ENCODE data around the gene XPNPEP2. TPM values are rescaled to one million over a fixed set of nuclear protein-coding genes. Genes with fewer than 3 reads are reported as not detected.

Gene XPNPEP2
- total RNA-seq, 2 donors from 2014 or later, result 11.9 to 22.6 TPM

DNA sequence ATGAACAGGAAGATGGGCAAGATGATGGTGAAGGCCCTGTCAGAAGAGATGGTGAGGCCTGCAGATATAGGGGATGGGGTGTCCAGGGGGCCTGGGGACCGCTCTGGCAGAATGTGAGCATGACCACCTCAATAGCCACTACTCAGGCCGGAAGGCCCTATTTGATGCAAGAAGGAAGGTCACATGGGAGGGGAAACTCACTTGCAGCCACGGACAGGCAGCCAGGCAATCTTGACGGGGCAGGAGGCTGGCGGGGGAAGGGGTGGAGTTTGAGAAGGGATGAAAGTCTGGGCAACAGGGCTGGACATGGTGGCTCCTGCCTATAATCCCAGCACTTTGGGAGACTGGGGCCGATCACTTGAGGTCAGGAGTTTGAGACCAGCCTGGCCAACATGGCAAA lies 49.7 kb downstream of the XPNPEP2 start:
- DNase-seq (no peak), ATAC-seq (no peak)
- intact Hi-C loops (cut with DNase I, micrococcal nuclease), result no loop called here

- ATAC-seq, result no peak
- intact Hi-C loops (cut with DNase I, micrococcal nuclease), result no loop called here
- DNase-seq, result no peak
Measured at GRCh38 chrX:129790146-129790545, 51.4 kb downstream of the XPNPEP2 start.

DNA sequence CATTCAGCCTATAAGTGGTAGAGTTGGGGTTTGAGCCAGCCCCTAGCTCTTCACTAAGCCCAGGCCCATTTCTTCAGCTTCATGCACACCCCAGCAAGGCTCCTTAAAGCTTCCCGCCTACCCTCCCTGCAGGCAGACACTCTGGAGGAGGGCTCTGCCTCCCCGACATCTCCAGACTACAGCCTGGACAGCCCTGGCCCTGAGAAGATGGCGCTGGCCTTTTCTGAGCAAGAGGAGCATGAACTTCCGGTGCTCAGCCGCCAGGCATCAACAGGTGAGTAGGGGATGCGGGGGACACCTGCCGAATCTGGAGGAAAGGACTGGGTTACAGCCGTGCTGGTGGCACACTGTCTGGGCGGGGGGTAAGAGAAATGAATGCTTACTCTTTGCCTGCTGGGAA lies 52.0 kb downstream of the XPNPEP2 start:
- intact Hi-C loops (cut with DNase I, micrococcal nuclease), result no loop called here

DNA sequence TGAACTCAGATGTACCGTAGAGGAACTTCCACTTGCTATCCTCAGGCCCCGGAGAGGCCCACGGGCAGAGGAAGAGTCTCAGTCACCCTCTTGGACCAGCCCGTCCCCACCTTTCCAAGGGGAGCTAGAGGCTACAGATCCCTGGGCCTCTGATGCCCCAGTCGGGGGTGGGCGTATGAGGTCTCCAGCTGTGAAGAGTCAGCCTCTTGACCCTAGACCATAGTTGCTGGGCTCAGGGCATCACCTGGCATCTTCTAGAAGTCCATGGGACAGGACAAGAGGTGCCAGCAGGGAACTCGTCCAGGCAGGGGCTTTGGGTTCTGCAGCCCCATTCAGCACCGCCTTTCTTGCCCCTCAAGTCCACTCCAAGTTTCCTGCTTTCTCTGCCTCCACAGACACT lies 52.6 kb downstream of the XPNPEP2 start:
- intact Hi-C loops (cut with DNase I, micrococcal nuclease), result no loop called here
- DNase-seq, result no peak
- no peak for ATAC-seq

More for the DNA sequence above, 52.0 kb downstream of the XPNPEP2 start:
- no peak for ATAC-seq
- DNase-seq, result no peak

DNA sequence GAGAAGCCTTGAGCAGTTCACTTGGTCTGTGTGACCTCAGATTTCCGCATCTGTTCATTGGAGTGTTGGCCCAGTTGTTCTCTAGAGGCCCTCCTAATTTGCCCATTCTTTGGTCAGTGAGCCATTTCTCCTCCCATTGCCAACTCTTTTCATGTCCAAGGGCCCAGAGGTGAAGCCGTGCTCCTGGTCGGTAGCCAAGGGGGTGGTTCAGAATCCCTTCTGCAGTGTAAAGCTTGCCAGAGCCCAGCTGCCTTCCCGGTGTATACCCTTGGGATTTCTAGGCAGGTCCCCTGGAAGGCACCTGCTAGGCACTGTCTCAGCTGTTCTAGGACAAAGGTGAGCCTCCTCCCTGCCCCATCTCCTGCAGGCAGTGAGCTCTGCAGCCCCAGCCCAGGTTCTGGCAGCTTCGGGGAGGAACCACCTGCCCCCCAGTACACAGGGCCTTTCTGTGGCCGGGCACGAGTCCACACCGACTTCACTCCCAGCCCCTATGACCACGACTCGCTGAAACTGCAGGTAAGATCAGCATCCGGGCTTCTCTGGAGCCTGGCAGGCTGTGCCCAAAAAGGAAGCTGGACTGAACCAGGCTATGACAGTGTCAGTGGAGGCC lies 53.3 kb downstream of the XPNPEP2 start:
- intact Hi-C loops (cut with DNase I, micrococcal nuclease), result no loop called here
- ATAC-seq (peak; percentile 9), DNase-seq (no peak)

GRCh38 chrX:129792586-129793291 lies 54.0 kb downstream of the XPNPEP2 start:
- intact Hi-C loops (cut with DNase I, micrococcal nuclease), result no loop called here
- no peak for ATAC-seq
- no peak for DNase-seq

DNA sequence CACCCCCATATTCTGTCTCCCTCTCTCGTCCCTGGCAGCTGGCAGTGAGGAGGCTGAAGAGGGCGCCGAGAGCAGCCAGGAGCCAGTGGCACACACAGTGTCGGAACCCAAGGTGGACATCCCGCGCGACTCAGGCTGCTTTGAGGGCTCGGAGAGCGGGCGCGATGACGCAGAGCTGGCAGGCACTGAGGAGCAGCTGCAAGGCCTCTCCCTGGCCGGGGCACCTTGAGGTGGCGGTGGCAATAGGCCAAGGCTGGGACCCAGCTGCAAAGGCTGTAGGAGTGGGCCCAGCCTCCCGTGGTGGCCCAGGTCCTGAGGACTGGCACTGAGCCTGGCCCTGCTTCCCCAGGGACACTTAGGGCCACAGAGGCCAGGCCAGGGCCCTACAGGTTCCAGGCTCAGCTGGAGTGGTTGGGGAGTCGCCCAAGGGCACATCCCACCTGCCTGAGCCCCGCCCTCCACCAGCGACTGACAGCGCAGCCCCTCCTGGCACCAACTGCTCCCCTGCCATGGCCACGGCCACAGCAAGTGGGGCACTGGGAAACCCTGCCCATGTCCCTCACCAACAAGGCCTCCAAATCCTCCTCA lies 54.9 kb downstream of the XPNPEP2 start:
- DNase-seq (no peak), ATAC-seq (peak; percentile 8)
- intact Hi-C loops (cut with DNase I, micrococcal nuclease), result no loop called here

DNA sequence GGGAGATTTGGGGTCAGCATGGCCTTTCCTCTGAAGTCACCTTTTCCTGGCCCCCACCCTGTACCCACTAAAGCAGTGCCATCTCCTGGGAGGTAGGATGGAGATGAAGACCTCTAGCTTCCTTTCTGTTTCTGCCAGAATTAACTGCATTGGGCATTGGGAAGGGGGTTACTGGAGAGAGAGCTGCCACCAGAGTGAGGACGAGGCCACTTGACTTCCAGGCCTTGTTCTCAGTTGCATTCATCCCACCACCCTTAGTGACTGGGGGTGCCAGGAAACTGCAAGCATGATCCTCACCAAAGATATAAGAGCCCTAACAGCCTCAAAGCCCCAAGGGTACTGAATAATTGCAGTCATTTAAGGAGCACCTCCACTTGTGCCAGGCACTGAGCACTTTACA lies 56.8 kb downstream of the XPNPEP2 start:
- intact Hi-C loops (cut with DNase I, micrococcal nuclease), result no loop called here
- ATAC-seq, result no peak
- DNase-seq, result no peak

- no peak for ATAC-seq
- intact Hi-C loops (cut with DNase I, micrococcal nuclease), result no loop called here
- DNase-seq, result no peak
Measured at GRCh38 chrX:129797251-129797906, 58.6 kb downstream of the XPNPEP2 start.

GRCh38 chrX:129798456-129798855 lies 59.7 kb downstream of the XPNPEP2 start:
- intact Hi-C loops (cut with DNase I, micrococcal nuclease), result no loop called here
- DNase-seq, result no peak
- ATAC-seq, result no peak

- intact Hi-C loops (cut with DNase I, micrococcal nuclease), result no loop called here
- ATAC-seq, result no peak
- no peak for DNase-seq
Measured at GRCh38 chrX:129798888-129799287, 60.1 kb downstream of the XPNPEP2 start.

DNA sequence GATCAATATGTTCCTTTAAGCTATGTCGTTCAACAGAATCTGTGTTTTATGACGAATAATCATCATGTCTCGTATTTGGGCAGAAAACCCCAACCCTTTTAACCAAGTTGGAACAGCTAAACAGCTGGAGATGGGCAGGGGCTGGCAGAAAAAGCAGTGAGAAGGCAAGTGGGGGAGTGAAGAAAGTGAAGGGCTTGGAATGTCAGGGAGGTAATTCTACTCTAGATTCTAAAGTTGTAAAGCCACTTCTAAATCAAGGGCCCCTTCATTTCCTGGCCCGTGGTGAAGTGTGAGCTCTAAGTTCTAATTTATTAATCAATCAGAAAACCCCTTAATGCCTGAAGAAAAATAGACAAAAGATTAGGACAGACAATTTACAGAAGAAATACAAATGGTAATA lies 61.4 kb downstream of the XPNPEP2 start:
- no peak for ATAC-seq
- intact Hi-C loops (cut with DNase I, micrococcal nuclease), result no loop called here
- DNase-seq, result no peak

DNA sequence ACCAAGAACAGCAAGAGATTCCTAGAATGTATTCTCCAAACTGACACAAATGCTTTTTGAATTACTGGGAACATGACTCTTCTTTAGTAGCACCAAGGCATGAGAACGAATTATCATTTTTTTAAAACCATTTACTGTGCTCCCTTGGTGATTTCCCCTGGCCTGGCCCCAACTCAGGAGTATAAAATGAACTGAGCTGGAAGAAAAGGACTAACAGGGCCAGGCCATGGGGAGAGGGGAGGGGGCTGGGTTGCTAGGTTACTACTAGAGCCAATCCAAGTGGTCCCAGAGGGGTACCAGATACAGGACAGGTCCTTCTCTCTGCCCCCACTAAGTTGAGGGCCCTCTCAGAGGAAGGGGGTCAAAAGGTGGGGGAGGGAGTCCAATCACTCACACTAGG lies 64.1 kb downstream of the XPNPEP2 start:
- intact Hi-C loops (cut with DNase I, micrococcal nuclease), result no loop called here
- no peak for ATAC-seq
- DNase-seq, result no peak

DNA sequence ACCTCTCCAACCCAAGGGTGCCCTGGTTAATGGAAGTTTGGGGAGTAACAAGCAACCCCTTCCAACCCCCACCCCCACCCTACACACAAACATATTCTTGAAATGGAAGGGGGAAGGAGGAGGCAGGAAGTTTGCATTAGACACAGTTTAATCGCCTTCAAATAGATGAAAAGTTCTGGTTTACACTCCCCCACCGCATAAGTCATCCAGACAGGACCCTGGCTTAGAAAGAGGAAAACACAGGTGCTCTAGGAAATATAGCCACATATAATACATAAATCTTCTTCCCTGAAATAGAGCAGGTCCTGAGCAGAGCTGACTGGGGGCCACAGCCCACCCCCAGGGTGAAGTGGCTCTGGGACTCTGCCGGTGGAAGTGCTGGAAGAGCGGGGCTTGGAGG lies 66.0 kb downstream of the XPNPEP2 start:
- DNase-seq (no peak), ATAC-seq (no peak)
- intact Hi-C loops (cut with DNase I, micrococcal nuclease), result no loop called here

DNA sequence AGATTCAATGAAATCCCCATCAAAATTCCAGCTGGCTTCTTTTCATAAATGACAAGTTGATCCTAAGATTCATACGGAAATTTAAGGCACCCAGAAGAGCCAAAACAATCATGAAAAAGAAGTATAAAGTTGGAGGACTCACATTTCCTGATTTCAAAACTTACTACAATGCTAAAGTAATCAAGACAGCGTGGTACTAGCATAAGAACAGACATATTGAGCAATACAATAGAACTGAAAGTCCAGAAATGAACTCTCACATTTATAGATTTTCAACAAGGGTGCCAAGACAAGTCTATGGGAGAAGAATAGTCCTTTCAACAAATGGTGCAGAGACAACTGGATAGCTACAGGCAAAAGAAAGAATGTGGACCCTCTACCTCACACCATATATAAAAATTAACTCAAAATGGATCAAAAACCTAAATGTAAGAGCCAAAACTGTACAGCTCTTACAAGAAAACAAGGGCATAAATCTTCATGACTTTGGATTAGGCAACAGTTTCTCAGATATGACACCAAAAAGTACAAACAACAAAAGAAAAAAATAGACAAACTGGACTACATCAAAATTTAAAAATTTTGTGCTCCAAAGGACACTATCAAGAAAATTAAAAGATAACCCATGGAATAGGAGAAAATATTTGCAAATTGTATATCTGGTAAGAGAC lies 69.5 kb downstream of the XPNPEP2 start:
- ATAC-seq (no peak), DNase-seq (no peak)
- intact Hi-C loops (cut with DNase I, micrococcal nuclease), result no loop called here

GRCh38 chrX:129808829-129809796 lies 70.3 kb downstream of the XPNPEP2 start:
- ATAC-seq, result no peak
- DNase-seq, result no peak
- intact Hi-C loops (cut with DNase I, micrococcal nuclease), result no loop called here

DNA sequence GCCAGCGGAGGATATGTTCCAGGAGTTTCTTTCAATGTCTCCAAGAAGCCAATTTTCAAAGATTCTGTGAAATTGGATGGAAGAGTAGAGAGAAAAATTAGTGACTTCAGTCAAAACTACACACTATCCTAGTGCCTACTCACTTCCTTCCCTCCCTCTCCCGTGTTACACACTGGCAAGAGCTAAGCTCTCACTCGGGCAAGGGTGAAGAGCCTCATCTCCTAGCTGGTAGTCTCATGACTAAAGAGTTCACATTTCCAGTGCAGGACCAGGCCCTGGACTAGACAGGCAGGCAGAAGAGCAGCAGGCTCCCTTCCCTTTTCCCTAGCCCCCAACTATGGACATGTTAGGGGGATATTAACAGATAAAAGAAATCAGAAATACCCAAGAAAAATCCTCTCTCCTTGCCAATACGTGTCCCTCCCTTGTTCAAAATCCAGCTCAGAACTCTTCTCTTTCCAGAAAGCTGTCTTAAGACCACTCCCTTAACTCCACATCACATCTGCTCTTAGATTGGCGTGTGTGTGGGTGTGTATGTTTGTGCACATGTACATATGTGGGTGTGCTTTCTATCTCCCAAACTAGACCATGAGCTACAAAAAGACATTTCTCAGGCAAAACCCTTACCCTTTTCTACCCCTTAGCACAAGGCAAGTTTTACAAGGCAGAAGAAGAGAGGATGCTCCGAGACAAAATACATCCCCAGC lies 75.0 kb downstream of the XPNPEP2 start:
- DNase-seq, result no peak
- intact Hi-C loops (cut with DNase I, micrococcal nuclease), result no loop called here
- no peak for ATAC-seq

DNA sequence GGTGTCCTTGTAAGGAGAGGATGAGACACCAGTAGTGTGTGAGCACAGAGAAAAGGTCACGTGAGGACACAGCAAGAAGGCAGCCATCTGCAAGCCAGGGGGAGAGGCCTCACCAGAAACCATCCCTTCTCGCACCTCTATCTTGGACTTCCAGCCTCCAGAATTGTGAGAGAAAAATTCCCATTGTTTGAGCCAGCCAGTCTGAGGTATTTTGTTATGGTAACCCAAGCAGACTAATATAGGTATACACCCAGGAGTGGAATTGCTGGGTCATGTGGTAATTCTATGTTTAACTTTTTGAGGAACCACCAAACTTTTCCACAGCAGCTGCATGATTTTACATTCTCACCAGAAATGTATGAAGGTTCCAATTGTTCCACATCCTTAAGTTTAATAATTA lies 79.3 kb downstream of the XPNPEP2 start:
- ATAC-seq, result no peak
- intact Hi-C loops (cut with DNase I, micrococcal nuclease), result no loop called here
- DNase-seq, result no peak

Measured in left colon (tissue), 2 donors.